ENCODE results near the gene ROS1. TPM values are rescaled to one million over a fixed set of nuclear protein-coding genes. Genes with fewer than 3 reads are reported as not detected.
"Not testable (repeated sequence)": the region's sequence is repeated elsewhere in the genome, so short reads cannot be mapped to it uniquely, and the experiment has no call there.

Gene ROS1
- total and polyA plus RNA-seq, 5 donors from 2014 or later: not detected

DNA sequence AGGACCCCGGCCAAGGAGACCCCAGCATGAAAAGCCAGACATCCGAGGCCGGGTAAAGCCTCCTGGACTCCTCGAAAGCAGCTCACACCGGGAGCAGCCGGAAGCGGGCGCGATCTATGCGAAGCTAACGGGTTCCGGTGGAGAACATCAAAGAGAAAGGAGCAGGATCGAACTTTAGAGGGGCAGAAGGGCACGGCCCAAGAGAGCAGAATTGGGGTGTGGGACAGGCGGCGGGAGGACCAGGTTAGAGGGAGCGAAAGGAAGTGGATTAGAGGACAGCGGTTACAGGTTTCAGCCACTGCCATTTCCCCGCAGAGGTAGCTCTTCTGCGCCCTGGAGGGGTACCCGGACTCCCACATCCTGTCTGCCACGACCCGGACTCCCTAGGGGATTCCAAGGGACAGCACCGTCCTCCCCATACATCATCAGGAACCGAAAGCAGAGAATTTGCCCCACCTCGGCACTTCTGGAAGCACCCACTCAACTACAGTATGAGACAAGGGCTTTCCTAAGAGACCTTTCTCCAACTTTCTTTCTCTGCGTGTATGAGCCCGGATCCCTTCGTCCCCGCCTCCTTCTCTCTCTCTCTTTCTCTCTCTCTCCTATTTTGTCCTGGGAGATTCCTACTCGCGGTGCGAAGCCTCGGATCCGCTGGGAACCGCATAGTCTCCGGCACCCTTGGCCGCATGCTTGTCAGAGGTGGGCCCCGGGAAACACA, 160.9 kb downstream of the ROS1 start:
- Mint-ChIP-seq H3K27ac (no peak overlapping the region), H3K36me3 (no peaks in the 10 kb centered on the region), H3K9me3 (peaks cover 0 to 3% (median 0%) of the 10 kb centered on the region in 7 donors), H3K27me3 (peaks cover 72% of the 10 kb centered on the region), H3K4me3 (peak overlapping the region in 3 of 4 donors; percentile 16 to 69 (median 63)), H3K4me1 (peaks cover 0 to 15% (median 7%) of the 10 kb centered on the region in 4 donors)
- Histone ChIP-seq H3K9me3 (ENCODE audit: control insufficient read depth in 2 of 2, low read length in 2 of 2) (peaks cover 0 to 2% of the 10 kb centered on the region in 2 experiments), H3K27ac (ENCODE audit: insufficient read depth, low read length, poor library complexity, severe bottlenecking) (no peak overlapping the region), H3K36me3 (ENCODE audit: control insufficient read depth, insufficient read depth, low read length) (no peaks in the 10 kb centered on the region), H3K4me1 (ENCODE audit: control insufficient read depth, insufficient read depth, low read length, poor library complexity, severe bottlenecking) (peaks cover 3% of the 10 kb centered on the region), H3K4me3 (ENCODE audit: low read depth, low read length) (no peak overlapping the region), H3K27me3 (ENCODE audit: control insufficient read depth, insufficient read depth, low read length) (peaks cover 58% of the 10 kb centered on the region)
- ATAC-seq (ENCODE audit: low read depth in 2 of 2): no peak
- DNase-seq: peak in 1 of 3 donors; percentile 7

DNA sequence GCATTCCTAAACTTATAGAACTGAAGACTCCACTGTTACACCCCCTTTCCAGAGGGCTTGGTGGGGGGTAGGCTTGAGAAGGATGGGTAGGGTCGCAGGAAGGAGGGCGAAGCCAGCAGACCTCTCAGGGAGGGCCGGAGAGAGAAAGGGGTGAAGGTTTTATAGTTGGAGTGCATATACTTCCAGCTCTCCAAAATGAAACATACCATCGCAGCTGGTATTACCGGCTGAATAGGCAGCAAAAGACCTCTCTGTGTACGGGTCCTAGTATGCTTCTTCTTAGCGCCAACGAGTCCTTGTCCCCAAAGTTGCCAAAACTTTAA, 161.4 kb downstream of the ROS1 start:
- Mint-ChIP-seq H3K36me3 (no peaks in the 10 kb centered on the region), H3K27ac (no peak overlapping the region), H3K9me3 (peaks cover 0 to 3% (median 0%) of the 10 kb centered on the region in 7 donors), H3K27me3 (peaks cover 67% of the 10 kb centered on the region), H3K4me3 (peak overlapping the region in 1 of 4 donors; percentile 16), H3K4me1 (peaks cover 0 to 13% (median 5%) of the 10 kb centered on the region in 4 donors)
- no peak overlapping the region for H3K27ac ChIP-seq (ENCODE audit: insufficient read depth, low read length, poor library complexity, severe bottlenecking)
- H3K27me3 ChIP-seq (ENCODE audit: control insufficient read depth, insufficient read depth, low read length): peaks cover 52% of the 10 kb centered on the region
- no peaks in the 10 kb centered on the region for H3K36me3 ChIP-seq (ENCODE audit: control insufficient read depth, insufficient read depth, low read length)
- H3K4me3 ChIP-seq (ENCODE audit: low read depth, low read length): no peak overlapping the region
- H3K9me3 ChIP-seq (ENCODE audit: control insufficient read depth in 2 of 2, low read length in 2 of 2): peaks cover 0 to 2% of the 10 kb centered on the region in 2 experiments
- no peak for ATAC-seq (ENCODE audit: low read depth in 2 of 2)
- peaks cover 3% of the 10 kb centered on the region for H3K4me1 ChIP-seq (ENCODE audit: control insufficient read depth, insufficient read depth, low read length, poor library complexity, severe bottlenecking)
- DNase-seq: no peak

DNA sequence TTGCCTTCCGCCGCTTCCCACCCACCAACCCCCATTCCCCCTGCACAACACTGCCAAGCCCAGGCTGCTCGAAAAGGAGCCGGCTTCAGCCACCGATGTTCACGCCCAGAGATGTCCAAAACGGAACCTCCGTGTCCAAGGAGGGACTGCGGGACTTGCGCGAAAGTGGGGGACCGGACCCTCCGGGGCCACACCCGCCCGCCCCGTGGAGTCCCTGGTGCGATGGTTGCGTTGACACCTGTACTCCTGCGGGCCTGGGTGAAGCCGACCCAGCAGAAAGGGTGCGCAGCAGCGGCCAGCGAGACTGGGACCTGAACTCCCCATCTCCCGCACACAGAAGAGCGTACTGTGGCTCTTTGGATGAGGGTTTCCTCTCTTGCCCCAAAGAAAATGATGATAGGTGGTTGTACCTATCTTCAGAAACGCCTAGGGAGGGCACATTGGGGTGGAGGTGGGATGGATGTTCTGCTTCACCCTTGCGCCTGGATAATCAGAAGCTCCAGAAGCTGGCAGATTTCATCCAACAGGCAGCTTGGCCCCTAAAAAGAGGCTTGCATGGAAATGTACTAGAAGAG, 162.3 kb downstream of the ROS1 start:
- no peak for ATAC-seq (ENCODE audit: low read depth in 2 of 2)
- peaks cover 0 to 3% (median 0%) of the 10 kb centered on the region in 7 donors for H3K9me3 Mint-ChIP-seq
- Histone ChIP-seq H3K4me3 (ENCODE audit: low read depth, low read length) (no peak overlapping the region), H3K4me1 (ENCODE audit: control insufficient read depth, insufficient read depth, low read length, poor library complexity, severe bottlenecking) (peaks cover 3% of the 10 kb centered on the region), H3K36me3 (ENCODE audit: control insufficient read depth, insufficient read depth, low read length) (no peaks in the 10 kb centered on the region), H3K27me3 (ENCODE audit: control insufficient read depth, insufficient read depth, low read length) (peaks cover 44% of the 10 kb centered on the region), H3K27ac (ENCODE audit: insufficient read depth, low read length, poor library complexity, severe bottlenecking) (no peak overlapping the region), H3K9me3 (ENCODE audit: control insufficient read depth in 2 of 2, low read length in 2 of 2) (peaks cover 0 to 2% of the 10 kb centered on the region in 2 experiments)
- no peak for DNase-seq
- H3K4me3 Mint-ChIP-seq: no peak overlapping the region
- H3K36me3 Mint-ChIP-seq: no peaks in the 10 kb centered on the region
- H3K27me3 Mint-ChIP-seq: peaks cover 60% of the 10 kb centered on the region
- peaks cover 0 to 13% (median 5%) of the 10 kb centered on the region in 4 donors for H3K4me1 Mint-ChIP-seq
- no peak overlapping the region for H3K27ac Mint-ChIP-seq

DNA sequence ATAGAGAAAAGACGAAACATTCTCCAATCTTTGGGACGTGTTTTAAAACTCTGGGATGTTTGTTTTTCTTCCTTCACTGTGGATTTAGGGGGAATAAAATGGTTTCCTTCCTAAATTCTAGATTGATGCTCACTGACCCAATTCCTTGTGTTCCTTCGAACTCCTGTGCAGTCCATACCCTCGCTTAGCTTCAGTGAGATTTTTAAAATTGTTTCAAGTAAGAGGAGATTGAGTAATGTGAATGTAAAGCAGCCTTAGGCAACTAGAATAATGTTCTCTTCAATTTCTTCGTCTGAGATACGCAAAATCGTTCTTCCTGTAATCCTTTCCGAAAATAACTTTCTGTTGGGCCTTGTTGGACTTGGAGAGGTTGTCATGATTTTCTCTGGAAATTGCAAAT, 162.9 kb downstream of the ROS1 start:
- Mint-ChIP-seq H3K9me3 (peaks cover 0 to 1% (median 0%) of the 10 kb centered on the region in 7 donors), H3K36me3 (no peaks in the 10 kb centered on the region), H3K27ac (no peak overlapping the region), H3K4me3 (no peak overlapping the region), H3K27me3 (peaks cover 59% of the 10 kb centered on the region), H3K4me1 (peaks cover 0 to 13% (median 5%) of the 10 kb centered on the region in 4 donors)
- DNase-seq (no peak), ATAC-seq (ENCODE audit: low read depth in 2 of 2) (no peak)
- Histone ChIP-seq H3K36me3 (ENCODE audit: control insufficient read depth, insufficient read depth, low read length) (no peaks in the 10 kb centered on the region), H3K4me1 (ENCODE audit: control insufficient read depth, insufficient read depth, low read length, poor library complexity, severe bottlenecking) (peaks cover 3% of the 10 kb centered on the region), H3K27me3 (ENCODE audit: control insufficient read depth, insufficient read depth, low read length) (peaks cover 38% of the 10 kb centered on the region), H3K9me3 (ENCODE audit: control insufficient read depth in 2 of 2, low read length in 2 of 2) (peaks cover 0 to 2% of the 10 kb centered on the region in 2 experiments), H3K27ac (ENCODE audit: insufficient read depth, low read length, poor library complexity, severe bottlenecking) (no peak overlapping the region), H3K4me3 (ENCODE audit: low read depth, low read length) (no peak overlapping the region)

DNA sequence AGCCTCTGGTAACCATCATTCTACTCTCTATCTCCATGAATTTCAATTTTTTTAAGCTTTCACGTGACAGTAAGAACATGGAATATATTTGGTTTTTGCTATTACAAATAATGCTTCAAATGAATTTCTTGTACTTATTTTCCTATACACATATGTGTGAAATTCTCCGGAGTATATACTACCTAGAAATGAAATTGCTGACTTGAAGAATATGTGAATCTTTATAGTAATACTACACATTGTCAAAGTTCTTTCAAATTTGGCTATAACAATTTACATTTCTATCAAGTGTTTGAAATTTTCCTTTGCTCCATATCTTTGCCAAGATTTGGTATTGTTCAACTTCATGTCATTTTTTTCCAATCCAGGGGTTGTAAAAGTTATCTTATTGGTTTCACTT, 172.0 kb downstream of the ROS1 start:
- ATAC-seq (ENCODE audit: low read depth in 2 of 2) (no peak), DNase-seq (no peak)
- Histone ChIP-seq H3K4me3 (ENCODE audit: low read depth, low read length) (no peak overlapping the region), H3K36me3 (ENCODE audit: control insufficient read depth, insufficient read depth, low read length) (no peaks in the 10 kb centered on the region), H3K4me1 (ENCODE audit: control insufficient read depth, insufficient read depth, low read length, poor library complexity, severe bottlenecking) (no peaks in the 10 kb centered on the region), H3K9me3 (ENCODE audit: control insufficient read depth in 2 of 2, low read length in 2 of 2) (no peaks in the 10 kb centered on the region), H3K27me3 (ENCODE audit: control insufficient read depth, insufficient read depth, low read length) (no peaks in the 10 kb centered on the region), H3K27ac (ENCODE audit: insufficient read depth, low read length, poor library complexity, severe bottlenecking) (no peak overlapping the region)
- H3K27me3 Mint-ChIP-seq: peaks cover 10% of the 10 kb centered on the region
- peak overlapping the region in 1 of 3 donors; percentile 7 for H3K27ac Mint-ChIP-seq
- peaks cover 0 to 2% (median 0%) of the 10 kb centered on the region in 7 donors for H3K9me3 Mint-ChIP-seq
- no peak overlapping the region for H3K4me3 Mint-ChIP-seq
- H3K4me1 Mint-ChIP-seq: no peaks in the 10 kb centered on the region
- no peaks in the 10 kb centered on the region for H3K36me3 Mint-ChIP-seq

DNA sequence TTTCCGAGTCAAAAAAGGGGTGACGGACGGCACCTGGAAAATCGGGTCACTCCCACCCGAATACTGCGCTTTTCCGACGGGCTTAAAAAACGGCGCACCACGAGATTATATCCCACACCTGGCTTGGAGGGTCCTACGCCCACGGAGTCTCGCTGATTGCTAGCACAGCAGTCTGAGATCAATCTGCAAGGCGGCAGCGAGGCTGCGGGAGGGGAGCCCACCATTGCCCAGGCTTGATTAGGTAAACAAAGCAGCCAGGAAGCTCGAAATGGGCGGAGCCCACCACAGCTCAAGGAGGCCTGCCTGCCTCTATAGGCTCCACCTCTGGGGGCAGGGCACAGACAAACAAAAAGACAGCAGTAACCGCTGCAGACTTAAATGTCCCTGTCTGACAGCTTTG, 180.8 kb downstream of the ROS1 start:
- not testable (repeated sequence) for H3K4me1 Mint-ChIP-seq; H3K36me3 Mint-ChIP-seq; H3K9me3 Mint-ChIP-seq; H3K4me3 ChIP-seq (ENCODE audit: low read depth, low read length); H3K27me3 Mint-ChIP-seq; H3K27ac ChIP-seq (ENCODE audit: insufficient read depth, low read length, poor library complexity, severe bottlenecking); DNase-seq; ATAC-seq (ENCODE audit: low read depth in 2 of 2); H3K27ac Mint-ChIP-seq; H3K36me3 ChIP-seq (ENCODE audit: control insufficient read depth, insufficient read depth, low read length); H3K9me3 ChIP-seq (ENCODE audit: control insufficient read depth in 2 of 2, low read length in 2 of 2); H3K27me3 ChIP-seq (ENCODE audit: control insufficient read depth, insufficient read depth, low read length); H3K4me1 ChIP-seq (ENCODE audit: control insufficient read depth, insufficient read depth, low read length, poor library complexity, severe bottlenecking)
- peak overlapping the region in 1 of 4 donors; percentile 52 for H3K4me3 Mint-ChIP-seq

DNA sequence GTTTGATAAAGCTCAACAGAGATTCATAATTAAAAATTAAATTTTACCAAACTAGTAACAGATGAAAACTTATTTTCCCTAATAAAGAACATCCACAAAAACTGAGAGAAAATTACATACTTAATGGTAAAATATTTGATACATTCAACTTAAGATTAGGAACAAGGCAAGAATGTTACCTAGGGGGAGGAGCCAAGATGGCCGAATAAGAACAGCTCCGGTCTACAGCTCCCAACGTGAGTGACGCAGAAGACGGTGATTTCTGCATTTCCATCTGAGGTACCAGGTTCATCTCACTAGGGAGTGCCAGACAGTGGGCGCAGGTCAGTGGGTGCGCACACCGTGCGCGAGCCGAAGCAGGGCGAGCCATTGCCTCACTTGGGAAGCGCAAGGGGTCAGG, 181.2 kb downstream of the ROS1 start:
- H3K27me3 ChIP-seq (ENCODE audit: control insufficient read depth, insufficient read depth, low read length); H3K36me3 ChIP-seq (ENCODE audit: control insufficient read depth, insufficient read depth, low read length); H3K4me1 Mint-ChIP-seq; ATAC-seq (ENCODE audit: low read depth in 2 of 2); H3K9me3 Mint-ChIP-seq; H3K27ac ChIP-seq (ENCODE audit: insufficient read depth, low read length, poor library complexity, severe bottlenecking); H3K27me3 Mint-ChIP-seq; H3K36me3 Mint-ChIP-seq; DNase-seq; H3K4me1 ChIP-seq (ENCODE audit: control insufficient read depth, insufficient read depth, low read length, poor library complexity, severe bottlenecking); H3K9me3 ChIP-seq (ENCODE audit: control insufficient read depth in 2 of 2, low read length in 2 of 2); H3K27ac Mint-ChIP-seq; H3K4me3 ChIP-seq (ENCODE audit: low read depth, low read length): not testable (repeated sequence)
- peak overlapping the region in 1 of 4 donors; percentile 52 for H3K4me3 Mint-ChIP-seq

All from CD4-positive, CD25-positive, alpha-beta regulatory T cell (primary cell).